HG03064 (cell line): Measurements from ENCODE around the gene BATF3.

Experiments
- ATAC-seq: cut with Tn5 transposase; IDR thresholded peaks from one replicate; pipeline ENCODE4 v1.9.1; 2021; ENCODE audit warnings: low read depth; ENCODE audit not compliant: unreplicated experiment

The BATF3 gene

GRCh38 chr1:212686069-212686468 is 13.6 kb downstream of the BATF3 start:
- no peak for ATAC-seq

GRCh38 chr1:212685429-212685828 is 14.2 kb downstream of the BATF3 start:
- ATAC-seq, result no peak

GRCh38 chr1:212684521-212685090 is 15.0 kb downstream of the BATF3 start:
- ATAC-seq, result no peak

- ATAC-seq, result no peak
Measured at GRCh38 chr1:212684076-212684475, 15.6 kb downstream of the BATF3 start.

GRCh38 chr1:212683357-212683722 is 16.3 kb downstream of the BATF3 start:
- ATAC-seq, result peak; percentile 66

- no peak for ATAC-seq
Measured at GRCh38 chr1:212680680-212681389, 18.8 kb downstream of the BATF3 start.

GRCh38 chr1:212678456-212679410 is 20.9 kb downstream of the BATF3 start:
- peak; percentile 63 for ATAC-seq

- ATAC-seq, result no peak
Measured at GRCh38 chr1:212677573-212677972, 22.1 kb downstream of the BATF3 start.

GRCh38 chr1:212677136-212677535 is 22.5 kb downstream of the BATF3 start:
- ATAC-seq, result no peak

GRCh38 chr1:212675675-212676074 is 24.0 kb downstream of the BATF3 start:
- no peak for ATAC-seq

GRCh38 chr1:212674872-212675271 is 24.8 kb downstream of the BATF3 start:
- ATAC-seq, result no peak

- no peak for ATAC-seq
Measured at GRCh38 chr1:212671342-212672031, 28.2 kb downstream of the BATF3 start.

- no peak for ATAC-seq
Measured at GRCh38 chr1:212670882-212671281, 28.8 kb downstream of the BATF3 start.

GRCh38 chr1:212670301-212670700 is 29.3 kb downstream of the BATF3 start:
- no peak for ATAC-seq

GRCh38 chr1:212669600-212669999 is 30.0 kb downstream of the BATF3 start:
- no peak for ATAC-seq

GRCh38 chr1:212669102-212669501 is 30.5 kb downstream of the BATF3 start:
- no peak for ATAC-seq

- ATAC-seq, result no peak
Measured at GRCh38 chr1:212668477-212668876, 31.2 kb downstream of the BATF3 start.

- no peak for ATAC-seq
Measured at GRCh38 chr1:212667223-212668139, 32.2 kb downstream of the BATF3 start.

- ATAC-seq, result no peak
Measured at GRCh38 chr1:212666116-212666775, 33.4 kb downstream of the BATF3 start.
